Right lobe of liver (tissue), 4 donors: Measurements from ENCODE around the gene TENM3.

Source experiments
- CTCF ChIP-seq, 4 donors: fragments of 200-600 bp in 3 of 4; fragments of 450-650 bp in 1 of 4; IDR thresholded peaks; one replicate each; pipeline versions ENCODE4 v1.5.1 to v1.8.0; 2016 to 2022; ENCODE audit warnings: antibody characterized with exemption in 4 of 4, mild to moderate bottlenecking in 2 of 4
- POLR2A ChIP-seq: fragments of 450-650 bp; IDR thresholded peaks from one replicate; pipeline ENCODE4 v1.6.1; 2017; ENCODE audit warnings: antibody characterized with exemption, mild to moderate bottlenecking
- donor health status: DM: no; HTN: no; CAD: no.
- donor health status: DM: no; HTN: no; CAD: no.
- donor health status: DM: no; HTN: yes; CAD: no.

- TF ChIP-seq CTCF (IDR thresholded peaks at IDR 0.05): no peak
- no peak for TF ChIP-seq POLR2A
Measured at GRCh38 chr4:182391111-182391684, 148.0 kb downstream of the TENM3 start.
